GM23248 (cell line): ENCODE data around the gene MBLAC1. TPM values are rescaled to one million over a fixed set of nuclear protein-coding genes. Genes with fewer than 3 reads are reported as not detected.

Experiments used
- DNase-seq: peaks from one replicate; pipeline ENCODE4 v3.0.0-alpha.2; 2015
- H2AFZ ChIP-seq: fragments of 200-600 bp; sonication (generic); 2 replicates; pipeline ENCODE4 v1.6.1; 2016; ENCODE audit warnings: antibody characterized with exemption
- H3F3A ChIP-seq: fragments of 200-600 bp; sonication (generic); 2 replicates; pipeline ENCODE4 v1.6.1; 2016; ENCODE audit warnings: mild to moderate bottlenecking, antibody characterized with exemption, mixed run types; ENCODE audit not compliant: insufficient read depth
- H3K27ac ChIP-seq: fragments of 200-600 bp; sonication (generic); 2 replicates; pipeline ENCODE4 v1.5.1; 2016; ENCODE audit warnings: mild to moderate bottlenecking
- H3K27me3 ChIP-seq: fragments of 200-600 bp; sonication (generic); replicated peaks from 2 replicates; pipeline ENCODE4 v1.6.1; 2016; ENCODE audit warnings: mild to moderate bottlenecking; ENCODE audit not compliant: insufficient read depth
- H3K36me3 ChIP-seq: fragments of 200-600 bp; sonication (generic); 2 replicates; pipeline ENCODE4 v1.6.1; 2016; ENCODE audit warnings: low read depth, mild to moderate bottlenecking
- H3K4me1 ChIP-seq: fragments of 200-600 bp; sonication (generic); 2 replicates; pipeline ENCODE4 v1.6.1; 2016; ENCODE audit warnings: mild to moderate bottlenecking; ENCODE audit not compliant: insufficient read depth
- H3K4me2 ChIP-seq: fragments of 200-600 bp; sonication (generic); one replicate; pipeline ENCODE4 v1.6.1; 2016; ENCODE audit warnings: mild to moderate bottlenecking; ENCODE audit not compliant: unreplicated experiment
- H3K4me3 ChIP-seq: fragments of 200-600 bp; sonication (generic); 2 replicates; pipeline ENCODE4 v1.5.1; 2016; ENCODE audit warnings: mild to moderate bottlenecking
- H3K79me2 ChIP-seq: fragments of 200-600 bp; sonication (generic); 2 replicates; pipeline ENCODE4 v1.6.1; 2016; ENCODE audit warnings: mild to moderate bottlenecking; ENCODE audit not compliant: insufficient read depth
- H3K9ac ChIP-seq: fragments of 200-600 bp; sonication (generic); 2 replicates; pipeline ENCODE4 v1.6.1; 2016; ENCODE audit warnings: mild to moderate bottlenecking
- H3K9me2 ChIP-seq: fragments of 200-600 bp; sonication (generic); 2 replicates; pipeline ENCODE4 v1.6.1; 2016; ENCODE audit warnings: mixed run types, mild to moderate bottlenecking, moderate library complexity; ENCODE audit not compliant: insufficient read depth
- H3K9me3 ChIP-seq: fragments of 200-600 bp; sonication (generic); one replicate; pipeline ENCODE4 v1.6.1; 2017; ENCODE audit warnings: low read depth
- H4K20me1 ChIP-seq: fragments of 200-600 bp; sonication (generic); 2 replicates; pipeline ENCODE4 v1.6.0; 2016; ENCODE audit not compliant: insufficient read depth
- EZH2 ChIP-seq: fragments of 200-600 bp; sonication (generic); IDR thresholded peaks from 2 replicates; pipeline ENCODE4 v1.6.1; 2018; ENCODE audit warnings: antibody characterized with exemption, mild to moderate bottlenecking; ENCODE audit not compliant: insufficient read depth, poor library complexity, severe bottlenecking
- EZH2phosphoT487 ChIP-seq: fragments of 200-600 bp; sonication (generic); IDR thresholded peaks from 2 replicates; pipeline ENCODE4 v1.6.1; 2018; ENCODE audit warnings: antibody characterized with exemption, moderate library complexity, mild to moderate bottlenecking, low read depth; ENCODE audit not compliant: insufficient read depth
- WGBS, 2 experiments: methylation state at CpG; one replicate each; pipeline ENCODE4 v1.1.6; 2015 to 2017; ENCODE audit warnings: low lambda C conversion rate in 2 of 2, low coverage in 1 of 2; ENCODE audit errors: missing lambda C conversion rate in 2 of 2; 5-methylcytosine and 5-hydroxymethylcytosine counted together
- in situ Hi-C: fragments of 300-500 bp; cut with MboI; formaldehyde crosslinking; loops from 2 replicates; pipeline ENCODE4 v1.15.0; 2020
- polyA plus RNA-seq: library from polyadenylated mRNA; unstranded; fragments of >200 nt; fragmentation: Nextera tagmentation; extraction: Ambion mirVana; gene quantifications from 2 replicates; pipeline ENCODE4 v1.2.1, GENCODE V29; 2016
- total RNA-seq: library from RNA; depleted of rRNA; stranded (reverse); fragments of >200 nt; shearing (Covaris generic); gene quantifications from 2 replicates; pipeline ENCODE4 v1.2.3, GENCODE V29; 2014

The MBLAC1 gene
- total and polyA plus RNA-seq, 2 experiments from 2014 or later, result 0.43 to 1.3 TPM

- in situ Hi-C loops, result no loop called here
- Histone ChIP-seq H3F3A (no peaks in the 10 kb centered on the region), H3K9me2 (no peaks in the 10 kb centered on the region), H4K20me1 (no peaks in the 10 kb centered on the region), H3K9me3 (no peaks in the 10 kb centered on the region), H3K79me2 (no peaks in the 10 kb centered on the region), H3K27me3 (no peaks in the 10 kb centered on the region), H3K27ac (no peak overlapping the region), H3K4me3 (no peak overlapping the region), H2AFZ (no peak overlapping the region), H3K9ac (no peak overlapping the region), H3K4me2 (no peak overlapping the region), H3K4me1 (no peaks in the 10 kb centered on the region), H3K36me3 (0 out of 2 replicates have a peak, but pooled peaks cover 4% of the 10 kb centered on the region)
- TF ChIP-seq EZH2phosphoT487 (no peak), EZH2 (no peak)
- WGBS, 2 experiments, result 80 to 81% methylated on average over 12 of the region's 12 CpGs
- DNase-seq, result no peak
These were observed 17.1 kb upstream of the MBLAC1 start for GRCh38 chr7:100109521-100110163.

GRCh38 chr7:100111156-100111555 is 15.6 kb upstream of the MBLAC1 start:
- DNase-seq, result no peak
- Histone ChIP-seq H3F3A (no peaks in the 10 kb centered on the region), H3K79me2 (no peaks in the 10 kb centered on the region), H2AFZ (no peak overlapping the region), H4K20me1 (no peaks in the 10 kb centered on the region), H3K9me3 (no peaks in the 10 kb centered on the region), H3K27ac (no peak overlapping the region), H3K9me2 (no peaks in the 10 kb centered on the region), H3K4me3 (no peak overlapping the region), H3K9ac (no peak overlapping the region), H3K4me1 (no peaks in the 10 kb centered on the region), H3K36me3 (0 out of 2 replicates have a peak, but pooled peaks cover 4% of the 10 kb centered on the region), H3K27me3 (no peaks in the 10 kb centered on the region), H3K4me2 (no peak overlapping the region)
- TF ChIP-seq EZH2, result no peak
- TF ChIP-seq EZH2phosphoT487, result no peak
- in situ Hi-C loops, result no loop called here
- WGBS, 2 experiments, result 87 to 92% methylated on average over 7 of the region's 7 CpGs

- Histone ChIP-seq H3K9me3 (no peaks in the 10 kb centered on the region), H3K4me3 (no peak overlapping the region), H3K36me3 (0 out of 2 replicates have a peak, but pooled peaks cover 4% of the 10 kb centered on the region), H3K4me2 (no peak overlapping the region), H3K27me3 (no peaks in the 10 kb centered on the region), H3K79me2 (0 out of 2 replicates have a peak, but pooled peaks cover 3% of the 10 kb centered on the region), H3K27ac (no peak overlapping the region), H4K20me1 (no peaks in the 10 kb centered on the region), H3K9ac (no peak overlapping the region), H2AFZ (no peak overlapping the region), H3K9me2 (no peaks in the 10 kb centered on the region), H3K4me1 (no peaks in the 10 kb centered on the region), H3F3A (no peaks in the 10 kb centered on the region)
- TF ChIP-seq EZH2phosphoT487 (no peak), EZH2 (no peak)
- no peak for DNase-seq
- in situ Hi-C loops, result no loop called here
- WGBS, 2 experiments, result 91 to 93% methylated on average over 12 to 13 of the region's 13 CpGs
These were observed 14.9 kb upstream of the MBLAC1 start for GRCh38 chr7:100111914-100112313.

DNA sequence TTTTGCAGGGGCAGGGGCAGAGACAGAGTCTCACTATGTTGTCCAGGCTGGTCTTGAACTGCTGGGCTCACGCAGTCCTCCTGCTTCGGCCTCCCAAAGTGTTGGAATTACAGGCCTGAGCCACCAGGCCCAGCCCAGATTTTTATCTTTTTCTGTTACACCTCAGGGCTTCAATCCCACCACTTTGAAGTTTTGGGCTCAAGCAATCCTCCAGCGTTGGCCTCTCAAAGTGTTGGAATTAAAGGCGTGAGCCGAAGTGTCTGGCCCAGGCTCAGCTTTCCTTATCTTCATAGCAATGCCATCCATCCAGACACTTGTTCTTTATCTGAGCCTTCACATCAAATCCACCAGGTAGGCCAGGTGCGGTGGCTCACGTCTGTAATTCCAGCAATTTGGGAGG is 11.7 kb upstream of the MBLAC1 start:
- Histone ChIP-seq H4K20me1 (no peaks in the 10 kb centered on the region), H3K36me3 (no peaks in the 10 kb centered on the region), H3K9me2 (no peaks in the 10 kb centered on the region), H3K9me3 (no peaks in the 10 kb centered on the region), H3K27ac (no peak overlapping the region), H3F3A (no peaks in the 10 kb centered on the region), H3K27me3 (no peaks in the 10 kb centered on the region), H3K4me3 (no peak overlapping the region), H3K79me2 (peaks cover 17% of the 10 kb centered on the region), H3K4me2 (no peak overlapping the region), H2AFZ (no peak overlapping the region), H3K4me1 (0 out of 2 replicates have a peak, but pooled peaks cover 6% of the 10 kb centered on the region), H3K9ac (no peak overlapping the region)
- 83 to 88% methylated on average over 7 of the region's 7 CpGs for WGBS, 2 experiments
- DNase-seq, result no peak
- in situ Hi-C loops, result no loop called here
- TF ChIP-seq EZH2phosphoT487 (no peak), EZH2 (no peak)
